ENCODE measurements around the gene MAPK9. TPM values are rescaled to one million over a fixed set of nuclear protein-coding genes. Genes with fewer than 3 reads are reported as not detected.

Gene MAPK9
- total RNA-seq = 10 to 100 TPM; 17.6 to 21.8 (median 19.5) TPM

DNA sequence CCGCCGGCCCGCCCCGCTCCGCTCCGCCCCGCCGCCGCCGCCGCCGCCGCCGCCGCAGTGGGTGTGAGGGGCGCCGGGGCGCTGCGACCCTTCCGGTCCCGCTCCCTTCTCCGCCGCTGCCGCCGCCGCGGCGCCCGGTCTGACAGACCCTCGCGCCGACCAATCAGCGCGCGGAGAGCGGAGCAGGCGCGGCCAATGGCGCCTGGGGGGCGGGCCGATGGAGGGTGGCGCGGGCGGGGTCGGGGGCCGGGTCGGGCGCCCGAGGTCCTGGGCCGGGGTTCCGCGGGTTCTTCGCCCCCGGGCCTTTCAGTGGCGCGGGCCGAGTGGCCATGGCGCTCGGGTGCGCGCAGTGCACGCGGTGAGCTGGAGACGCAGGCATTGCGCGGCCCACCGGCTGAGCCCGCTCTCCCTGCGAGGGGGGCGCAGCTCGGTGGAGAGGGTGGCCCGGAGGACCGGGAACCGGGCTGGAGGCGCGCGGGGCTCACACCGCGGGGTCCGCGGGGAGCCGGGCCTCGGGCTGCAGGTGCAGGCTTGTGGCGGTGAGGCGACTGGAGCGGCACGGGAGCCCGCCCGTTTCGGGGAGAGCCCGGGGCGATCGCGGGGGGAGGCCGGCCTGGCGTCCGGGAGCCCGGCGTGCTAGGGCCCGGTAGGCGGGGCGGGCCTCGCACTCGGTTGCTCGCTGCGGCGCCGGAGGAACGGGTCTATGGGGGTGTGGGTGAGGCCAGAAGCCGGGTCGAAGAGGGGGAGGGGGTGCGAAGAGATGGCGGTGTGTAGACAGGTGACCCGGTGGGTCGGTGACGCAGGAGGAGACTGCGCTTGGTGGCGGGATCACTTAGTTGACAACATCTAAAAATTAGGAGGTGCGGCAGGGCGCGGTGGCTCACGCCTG, at the start of gene MAPK9:
MAPK9 (minus strand) TSS at position 141 of the 889 bp plus-strand sequence. CDS start 11,522 bp downstream, outside the sequence.
- Histone ChIP-seq H3K27me3 (no peaks in the 10 kb centered on the region), H3K9me3 (no peaks in the 10 kb centered on the region), H3K4me3 (peak within 1 kb of the TSS; percentile 67), H3K27ac (peak within 1 kb of the TSS; percentile 84), H3K4me1 (peaks cover 27% of the 10 kb centered on the region), H3K36me3 (no peaks in the 10 kb centered on the region)
- peak in 1 of 2 donors; percentile 37 for TF ChIP-seq POLR2A (IDR thresholded peaks at IDR 0.05)
- TF ChIP-seq, protein P1, sequence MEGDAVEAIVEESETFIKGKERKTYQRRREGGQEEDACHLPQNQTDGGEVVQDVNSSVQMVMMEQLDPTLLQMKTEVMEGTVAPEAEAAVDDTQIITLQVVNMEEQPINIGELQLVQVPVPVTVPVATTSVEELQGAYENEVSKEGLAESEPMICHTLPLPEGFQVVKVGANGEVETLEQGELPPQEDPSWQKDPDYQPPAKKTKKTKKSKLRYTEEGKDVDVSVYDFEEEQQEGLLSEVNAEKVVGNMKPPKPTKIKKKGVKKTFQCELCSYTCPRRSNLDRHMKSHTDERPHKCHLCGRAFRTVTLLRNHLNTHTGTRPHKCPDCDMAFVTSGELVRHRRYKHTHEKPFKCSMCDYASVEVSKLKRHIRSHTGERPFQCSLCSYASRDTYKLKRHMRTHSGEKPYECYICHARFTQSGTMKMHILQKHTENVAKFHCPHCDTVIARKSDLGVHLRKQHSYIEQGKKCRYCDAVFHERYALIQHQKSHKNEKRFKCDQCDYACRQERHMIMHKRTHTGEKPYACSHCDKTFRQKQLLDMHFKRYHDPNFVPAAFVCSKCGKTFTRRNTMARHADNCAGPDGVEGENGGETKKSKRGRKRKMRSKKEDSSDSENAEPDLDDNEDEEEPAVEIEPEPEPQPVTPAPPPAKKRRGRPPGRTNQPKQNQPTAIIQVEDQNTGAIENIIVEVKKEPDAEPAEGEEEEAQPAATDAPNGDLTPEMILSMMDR (IDR thresholded peaks at IDR 0.05) = no peak
- DNase-seq (ENCODE audit: low spot score in 2 of 2) = peak; percentile 86 to 87
- 0% methylated on average over 11 of the region's 122 CpGs for WGBS

DNA sequence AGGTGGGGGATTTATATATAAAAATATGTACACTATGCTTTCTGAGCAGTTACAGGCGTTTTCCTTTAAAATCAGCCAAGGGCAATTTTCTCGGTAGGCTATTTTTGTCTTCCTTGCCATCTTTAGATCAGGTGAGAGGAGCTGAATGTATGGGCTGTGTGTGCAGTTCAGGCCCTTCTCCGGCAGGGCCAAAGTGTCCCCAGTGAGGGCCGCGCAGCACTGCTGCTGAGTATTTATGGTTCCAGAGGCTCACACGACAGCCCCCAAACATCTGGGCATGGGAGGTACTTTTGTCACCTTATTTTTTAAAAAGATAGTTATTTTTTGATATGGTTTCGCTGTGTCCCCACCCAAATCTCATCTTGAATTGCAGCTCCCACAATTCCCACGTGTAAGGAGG, 49.7 kb upstream of the MAPK9 start:
- TF ChIP-seq POLR2A (IDR thresholded peaks at IDR 0.05) (no peak), EP300 (IDR thresholded peaks at IDR 0.05) (no peak), POLR2AphosphoS5 (IDR thresholded peaks at IDR 0.05) (no peak)
- TF ChIP-seq, protein P1 (IDR thresholded peaks at IDR 0.05) = no peak
- Histone ChIP-seq H3K36me3 (peaks cover 8% of the 10 kb centered on the region), H3K4me3 (no peak overlapping the region), H3K27me3 (no peaks in the 10 kb centered on the region), H3K27ac (no peak overlapping the region), H3K4me1 (peaks cover 9% of the 10 kb centered on the region), H3K9me3 (no peaks in the 10 kb centered on the region)
- no peak for DNase-seq (ENCODE audit: low spot score in 2 of 2)
- WGBS = 90% methylated on average over 8 of the region's 8 CpGs

DNA sequence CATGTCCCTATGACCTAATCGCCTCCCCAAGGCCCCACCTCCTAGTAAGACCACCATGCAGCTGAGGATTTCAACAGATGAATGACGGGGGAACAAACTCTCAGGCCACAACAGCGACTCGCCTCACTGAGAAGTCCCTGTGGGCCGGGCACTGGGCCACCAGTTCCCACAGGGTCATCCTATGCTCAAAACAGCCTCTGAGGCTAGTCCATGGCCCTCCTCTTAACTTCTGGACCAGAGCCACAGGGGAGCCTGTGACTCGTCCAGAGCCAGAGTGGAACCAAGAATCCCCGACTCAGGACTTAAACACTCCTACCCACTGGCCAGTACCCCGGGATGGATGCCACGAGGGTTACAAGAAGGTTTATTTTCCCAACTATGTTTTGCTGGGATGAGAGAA, 49.0 kb upstream of the MAPK9 start:
- no peak overlapping the region for H3K4me3 ChIP-seq
- peaks cover 9% of the 10 kb centered on the region for H3K4me1 ChIP-seq
- H3K27ac ChIP-seq = no peak overlapping the region
- no peak for DNase-seq (ENCODE audit: low spot score in 2 of 2)
- H3K36me3 ChIP-seq = peaks cover 15% of the 10 kb centered on the region
- 82% methylated on average over 9 of the region's 9 CpGs for WGBS
- H3K27me3 ChIP-seq = no peaks in the 10 kb centered on the region
- no peaks in the 10 kb centered on the region for H3K9me3 ChIP-seq
- TF ChIP-seq, protein P1 (IDR thresholded peaks at IDR 0.05) = no peak
- TF ChIP-seq POLR2AphosphoS5 (IDR thresholded peaks at IDR 0.05) (no peak), POLR2A (IDR thresholded peaks at IDR 0.05) (no peak), EP300 (IDR thresholded peaks at IDR 0.05) (no peak)

DNA sequence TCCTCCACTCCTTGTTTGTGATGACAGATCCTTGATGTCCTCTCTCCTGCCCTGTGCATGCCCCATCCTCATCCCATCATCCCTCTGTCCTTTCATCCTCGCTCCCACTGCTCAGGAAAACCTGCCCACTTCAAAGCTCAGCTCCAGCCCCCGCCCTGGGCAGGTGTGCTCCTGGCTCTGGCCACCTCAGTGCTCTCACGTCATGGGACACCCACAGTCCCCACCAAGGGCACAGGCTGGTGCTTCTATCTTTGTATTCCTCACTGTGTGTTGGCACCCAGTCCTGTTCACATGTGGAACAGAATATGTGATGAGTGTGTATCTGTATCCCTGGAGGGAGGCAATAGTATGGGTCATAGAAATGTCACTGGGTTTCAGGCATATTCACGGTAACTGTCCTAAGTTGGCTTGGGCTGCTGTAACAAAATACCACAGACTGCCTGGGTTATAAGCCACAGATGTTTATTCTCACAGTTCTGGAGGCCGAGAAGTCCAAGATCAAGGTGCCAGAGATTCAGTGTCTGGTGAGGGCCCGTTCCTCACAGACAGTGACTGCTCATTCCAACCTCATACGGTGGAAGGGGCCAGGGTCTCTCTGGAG, 47.8 kb upstream of the MAPK9 start:
- Histone ChIP-seq H3K4me3 (no peak overlapping the region), H3K4me1 (peaks cover 9% of the 10 kb centered on the region), H3K9me3 (no peaks in the 10 kb centered on the region), H3K36me3 (peaks cover 19% of the 10 kb centered on the region), H3K27me3 (no peaks in the 10 kb centered on the region), H3K27ac (no peak overlapping the region)
- DNase-seq (ENCODE audit: low spot score in 2 of 2) = no peak
- TF ChIP-seq, protein P1 (IDR thresholded peaks at IDR 0.05) = no peak
- TF ChIP-seq POLR2AphosphoS5 (IDR thresholded peaks at IDR 0.05) (no peak), POLR2A (IDR thresholded peaks at IDR 0.05) (no peak), EP300 (IDR thresholded peaks at IDR 0.05) (no peak)
- 77% methylated on average over 6 of the region's 7 CpGs for WGBS

Measured in suprapubic skin (tissue), 4 donors.